ENCODE measurements around the gene ACCS.

GRCh38 chr11:44088871-44089270 is 22.8 kb downstream of the ACCS start:
- TF ChIP-seq CTCF (IDR thresholded peaks at IDR 0.05), result no peak
- no peak for TF ChIP-seq BHLHE40 (IDR thresholded peaks at IDR 0.05; ENCODE audit: low read depth, low read length)
- no peak for TF ChIP-seq HMGXB4 (CRISPR knock-in tag; IDR thresholded peaks at IDR 0.05; ENCODE audit: borderline replicate concordance)
- TF ChIP-seq POLR2A (IDR thresholded peaks at IDR 0.05; ENCODE audit: low read length), result no peak
